Activated CD4-positive, alpha-beta T cell treated with anti-CD3 and anti-CD28 coated beads, Interleukin-2, amount 10 ng/mL, durations not matched to agents 24 days and 14 days (primary cell): ENCODE measurements around the gene PNKD. TPM values are rescaled to one million over a fixed set of nuclear protein-coding genes. Genes with fewer than 3 reads are reported as not detected.

Experiments used
- DNase-seq: peaks from one replicate; pipeline ENCODE4 v3.0.0; 2022
- H3K27ac Mint-ChIP-seq: one replicate; pipeline ENCODE4 v1.8.0; 2022; ENCODE audit warnings: mild to moderate bottlenecking, mixed read lengths
- H3K27me3 Mint-ChIP-seq: one replicate; pipeline ENCODE4 v1.8.0; 2022; ENCODE audit warnings: mixed read lengths
- H3K36me3 Mint-ChIP-seq: one replicate; pipeline ENCODE4 v1.8.0; 2022; ENCODE audit warnings: low read depth, mild to moderate bottlenecking, mixed read lengths
- H3K4me1 Mint-ChIP-seq: one replicate; pipeline ENCODE4 v1.8.0; 2021; ENCODE audit warnings: mixed read lengths
- H3K4me3 Mint-ChIP-seq: one replicate; pipeline ENCODE4 v1.8.0; 2022; ENCODE audit warnings: mild to moderate bottlenecking, moderate library complexity, mixed read lengths
- H3K9me3 Mint-ChIP-seq: one replicate; pipeline ENCODE4 v1.8.0; 2021; ENCODE audit warnings: mixed read lengths
- intact Hi-C: fragments of 100-400 bp; cut with micrococcal nuclease; formaldehyde crosslinking; loops from one replicate; pipeline ENCODE4 v1.15.1; 2023
- total RNA-seq: library from RNA; stranded (reverse); gene quantifications from 2 replicates; pipeline ENCODE4 v1.2.3, GENCODE V29; 2022

PNKD gene
- total RNA-seq, 1 donor from 2014 or later: 21.5 TPM

DNA sequence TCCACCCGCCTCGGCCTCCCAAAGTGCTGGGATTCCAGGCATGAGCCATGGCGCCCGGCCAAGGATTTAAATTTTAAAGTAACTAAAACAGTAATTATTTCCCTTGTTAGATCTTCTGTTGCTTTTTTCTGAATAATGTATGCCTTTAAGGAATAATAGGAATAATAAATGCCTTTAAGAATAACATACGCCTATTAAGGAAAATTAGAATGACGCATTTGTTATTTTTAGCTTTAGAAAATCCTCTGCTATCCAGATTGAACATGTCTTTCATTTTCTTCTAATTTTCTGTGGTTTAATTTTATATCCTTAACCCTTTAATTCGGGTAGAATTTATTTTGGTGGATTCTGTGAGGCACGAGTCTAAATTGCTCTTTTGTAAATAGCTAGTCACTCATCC is 45.1 kb downstream of the PNKD start:
- Mint-ChIP-seq H3K27ac (no peak overlapping the region), H3K4me1 (peaks cover 23% of the 10 kb centered on the region), H3K36me3 (peaks cover 3% of the 10 kb centered on the region), H3K4me3 (no peak overlapping the region), H3K27me3 (no peaks in the 10 kb centered on the region), H3K9me3 (no peaks in the 10 kb centered on the region)
- DNase-seq: no peak
- intact Hi-C loops: no loop called here

DNA sequence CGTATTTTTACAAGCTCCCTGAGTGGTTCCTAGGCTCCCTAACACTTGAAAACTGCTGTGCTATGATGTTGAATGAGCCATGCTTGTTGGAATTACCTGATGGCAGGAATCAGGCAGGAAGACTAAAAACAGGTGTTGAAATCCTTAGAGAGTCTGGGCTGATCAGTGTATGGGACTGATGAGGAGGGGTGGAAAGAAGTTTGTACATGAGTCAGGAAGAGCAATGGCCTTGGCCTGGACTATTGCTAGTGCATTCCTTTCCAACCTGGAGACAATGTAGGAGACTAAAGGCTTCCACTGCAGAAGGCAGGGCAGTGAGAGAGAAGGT is 46.9 kb downstream of the PNKD start:
- H3K4me3 Mint-ChIP-seq: peak overlapping the region; percentile 10
- H3K4me1 Mint-ChIP-seq: peaks cover 23% of the 10 kb centered on the region
- H3K27ac Mint-ChIP-seq: peak overlapping the region; percentile 35
- no peaks in the 10 kb centered on the region for H3K9me3 Mint-ChIP-seq
- no peak for DNase-seq
- peaks cover 3% of the 10 kb centered on the region for H3K36me3 Mint-ChIP-seq
- H3K27me3 Mint-ChIP-seq: no peaks in the 10 kb centered on the region
- intact Hi-C loops: loop anchor here (2.0 kb wide), 2 partner anchors 16 to 30 kb away; no protein-coding TSS in a partner anchor

GRCh38 chr2:218317835-218318234 is 47.5 kb downstream of the PNKD start:
- intact Hi-C loops: loop anchor here (2.0 kb wide), 2 partner anchors 17 to 31 kb away; no protein-coding TSS in a partner anchor
- no peak overlapping the region for H3K4me3 Mint-ChIP-seq

GRCh38 chr2:218318241-218318640 is 47.9 kb downstream of the PNKD start:
- no peak for DNase-seq
- Mint-ChIP-seq H3K4me1 (peaks cover 25% of the 10 kb centered on the region), H3K9me3 (no peaks in the 10 kb centered on the region), H3K27me3 (peaks cover 2% of the 10 kb centered on the region), H3K27ac (no peak overlapping the region), H3K36me3 (peaks cover 3% of the 10 kb centered on the region), H3K4me3 (no peak overlapping the region)
- intact Hi-C loops: no loop called here

More at GRCh38 chr2:218317835-218318234, 47.5 kb downstream of the PNKD start:
- DNase-seq: no peak
- Mint-ChIP-seq H3K27me3 (peaks cover 2% of the 10 kb centered on the region), H3K9me3 (no peaks in the 10 kb centered on the region), H3K36me3 (peaks cover 3% of the 10 kb centered on the region), H3K27ac (no peak overlapping the region), H3K4me1 (peaks cover 25% of the 10 kb centered on the region)

- Mint-ChIP-seq H3K9me3 (no peaks in the 10 kb centered on the region), H3K27me3 (peaks cover 12% of the 10 kb centered on the region), H3K36me3 (peaks cover 3% of the 10 kb centered on the region), H3K4me3 (no peak overlapping the region), H3K27ac (no peak overlapping the region), H3K4me1 (peaks cover 33% of the 10 kb centered on the region)
- no peak for DNase-seq
- intact Hi-C loops: no loop called here
Observed at GRCh38 chr2:218319813-218320365, 49.6 kb downstream of the PNKD start.

DNA sequence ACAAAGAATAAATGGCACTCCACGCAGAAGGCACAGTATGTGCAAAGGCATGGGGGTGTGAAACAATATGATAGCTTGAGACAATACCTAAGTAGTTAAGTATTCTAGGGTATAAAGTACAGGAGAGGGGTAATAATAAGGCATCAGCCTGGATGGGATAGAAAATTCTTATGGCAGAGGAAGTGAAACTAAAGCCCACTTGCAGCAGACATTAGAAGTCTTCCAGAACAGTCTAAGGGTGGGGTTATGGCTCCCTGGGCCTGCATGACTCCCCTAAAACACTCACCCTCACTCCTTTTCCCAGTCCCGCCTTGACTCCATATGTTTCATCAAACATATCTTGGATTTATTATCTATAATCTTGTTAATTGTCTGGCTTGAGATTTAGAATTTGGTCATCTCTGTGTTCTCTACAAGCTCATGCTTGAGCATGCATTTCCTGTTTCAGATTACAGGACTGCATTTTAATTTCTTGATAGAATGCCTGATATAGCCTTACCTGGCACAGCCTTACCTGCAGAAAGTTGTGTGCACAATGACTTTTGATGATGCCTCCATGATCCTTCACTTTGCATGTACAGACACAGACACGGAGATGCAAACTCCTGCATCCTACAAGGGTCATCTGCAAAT is 50.5 kb downstream of the PNKD start:
- peaks cover 14% of the 10 kb centered on the region for H3K27me3 Mint-ChIP-seq
- intact Hi-C loops: no loop called here
- H3K4me1 Mint-ChIP-seq: peaks cover 31% of the 10 kb centered on the region
- H3K9me3 Mint-ChIP-seq: no peaks in the 10 kb centered on the region
- no peak overlapping the region for H3K27ac Mint-ChIP-seq
- DNase-seq: no peak
- peaks cover 3% of the 10 kb centered on the region for H3K36me3 Mint-ChIP-seq
- H3K4me3 Mint-ChIP-seq: no peak overlapping the region

GRCh38 chr2:218322768-218323525 is 52.6 kb downstream of the PNKD start:
- Mint-ChIP-seq H3K27me3 (peaks cover 16% of the 10 kb centered on the region), H3K27ac (no peak overlapping the region), H3K9me3 (no peaks in the 10 kb centered on the region), H3K4me1 (peaks cover 15% of the 10 kb centered on the region), H3K36me3 (peaks cover 1% of the 10 kb centered on the region), H3K4me3 (peak overlapping the region; percentile 88)
- intact Hi-C loops: no loop called here
- peak; percentile 85 for DNase-seq

DNA sequence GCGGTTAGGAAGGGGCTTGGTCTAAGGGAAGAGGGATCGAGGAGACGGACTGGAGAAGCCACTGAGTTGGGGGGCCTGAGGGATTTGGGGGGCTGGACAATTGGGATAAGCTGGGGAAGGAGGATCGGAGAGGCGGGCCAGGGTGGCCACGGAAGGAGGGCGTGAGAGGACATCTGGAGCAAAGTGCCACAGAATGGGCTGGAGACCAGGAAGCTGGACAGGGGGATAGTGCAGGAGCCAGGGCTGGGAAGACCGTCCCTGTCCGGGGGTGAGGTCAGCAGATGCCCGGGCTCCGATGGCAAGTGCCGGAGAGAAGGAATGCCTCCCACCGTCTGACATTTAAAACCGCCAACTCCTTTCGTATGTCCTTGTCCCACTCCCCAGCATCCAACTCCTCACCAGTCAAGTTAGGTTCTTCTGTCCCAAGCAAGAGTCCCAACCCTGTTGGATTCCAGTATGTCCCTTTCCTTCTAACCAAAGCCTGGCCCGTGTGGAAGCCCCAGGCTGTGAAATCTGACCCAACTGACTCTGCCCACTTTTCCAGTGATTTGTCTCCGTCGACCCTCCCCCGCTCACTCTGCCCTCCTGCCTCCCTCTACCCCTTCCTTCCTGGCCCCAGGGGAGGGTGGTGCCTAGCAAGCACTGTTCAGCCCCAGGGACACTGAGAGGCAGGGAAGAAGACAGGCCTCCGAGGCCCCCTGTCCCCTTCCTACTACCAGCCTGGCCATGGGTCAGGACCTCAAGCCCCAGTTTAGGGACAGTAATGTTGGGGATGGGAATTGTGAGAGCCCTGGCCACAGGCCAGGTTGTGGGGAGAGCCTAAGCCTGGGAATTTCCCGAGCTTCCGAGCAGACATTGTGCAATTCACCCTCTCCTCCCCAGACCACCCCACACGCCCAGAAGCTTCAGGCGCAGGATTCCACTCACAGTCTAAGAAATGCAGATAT is 53.5 kb downstream of the PNKD start:
- no peak for DNase-seq
- Mint-ChIP-seq H3K36me3 (no peaks in the 10 kb centered on the region), H3K4me3 (peak overlapping the region; percentile 88), H3K27ac (peak overlapping the region; percentile 76), H3K27me3 (peaks cover 16% of the 10 kb centered on the region), H3K4me1 (peaks cover 11% of the 10 kb centered on the region), H3K9me3 (no peaks in the 10 kb centered on the region)
- intact Hi-C loops: no loop called here

DNA sequence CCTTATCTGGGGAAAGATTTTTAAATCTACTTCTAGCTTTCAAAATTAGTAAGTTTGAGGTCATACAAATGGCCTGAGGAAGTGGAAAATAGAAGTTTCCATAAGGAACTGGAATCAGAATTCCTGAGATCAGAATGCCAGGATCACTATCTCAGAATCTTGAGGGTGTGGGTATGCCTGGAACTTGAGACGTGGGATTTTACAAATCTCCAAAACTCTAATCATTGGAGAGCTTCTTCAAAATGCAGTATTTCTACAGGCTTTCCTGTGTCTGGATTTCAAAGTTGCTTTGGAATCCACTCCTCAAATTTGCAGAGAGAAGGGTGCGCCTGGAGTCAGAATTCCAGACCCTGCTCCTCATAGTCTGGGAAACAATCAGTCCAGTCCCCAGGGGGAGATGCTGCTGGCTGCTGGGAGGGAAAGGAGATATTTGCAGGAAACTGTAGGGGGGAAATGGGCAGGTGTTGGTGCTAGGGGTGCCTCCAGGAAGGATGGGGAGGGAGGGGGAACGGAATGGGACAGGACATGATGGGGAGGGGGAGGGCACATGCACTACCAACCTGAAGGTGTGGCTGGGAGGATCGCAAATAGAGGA is 55.3 kb downstream of the PNKD start:
- Mint-ChIP-seq H3K27me3 (peaks cover 16% of the 10 kb centered on the region), H3K4me3 (no peak overlapping the region), H3K9me3 (no peaks in the 10 kb centered on the region), H3K36me3 (no peaks in the 10 kb centered on the region), H3K4me1 (peaks cover 11% of the 10 kb centered on the region), H3K27ac (no peak overlapping the region)
- DNase-seq: no peak
- intact Hi-C loops: no loop called here

GRCh38 chr2:218326315-218326714 is 56.0 kb downstream of the PNKD start:
- no peaks in the 10 kb centered on the region for H3K36me3 Mint-ChIP-seq
- H3K4me3 Mint-ChIP-seq: no peak overlapping the region
- H3K4me1 Mint-ChIP-seq: peaks cover 11% of the 10 kb centered on the region
- H3K9me3 Mint-ChIP-seq: no peaks in the 10 kb centered on the region
- no peak overlapping the region for H3K27ac Mint-ChIP-seq
- no peak for DNase-seq
- H3K27me3 Mint-ChIP-seq: peaks cover 16% of the 10 kb centered on the region
- intact Hi-C loops: no loop called here

GRCh38 chr2:218327451-218328210 is 57.3 kb downstream of the PNKD start:
- no peaks in the 10 kb centered on the region for H3K36me3 Mint-ChIP-seq
- H3K9me3 Mint-ChIP-seq: no peaks in the 10 kb centered on the region
- intact Hi-C loops: no loop called here
- peaks cover 15% of the 10 kb centered on the region for H3K27me3 Mint-ChIP-seq
- no peak overlapping the region for H3K27ac Mint-ChIP-seq
- peaks cover 9% of the 10 kb centered on the region for H3K4me1 Mint-ChIP-seq
- H3K4me3 Mint-ChIP-seq: no peak overlapping the region
- no peak for DNase-seq

- Mint-ChIP-seq H3K4me3 (no peak overlapping the region), H3K9me3 (no peaks in the 10 kb centered on the region), H3K4me1 (peaks cover 12% of the 10 kb centered on the region), H3K36me3 (no peaks in the 10 kb centered on the region), H3K27ac (no peak overlapping the region), H3K27me3 (peaks cover 14% of the 10 kb centered on the region)
- no peak for DNase-seq
- intact Hi-C loops: no loop called here
Observed at GRCh38 chr2:218328294-218328693, 58.0 kb downstream of the PNKD start.
